ENCODE measurements around the gene HES6.

Gene HES6

GRCh38 chr2:238242731-238243495 is 3.1 kb upstream of the HES6 start:
- no peak for FAIRE-seq
- TF ChIP-seq, protein P1, sequence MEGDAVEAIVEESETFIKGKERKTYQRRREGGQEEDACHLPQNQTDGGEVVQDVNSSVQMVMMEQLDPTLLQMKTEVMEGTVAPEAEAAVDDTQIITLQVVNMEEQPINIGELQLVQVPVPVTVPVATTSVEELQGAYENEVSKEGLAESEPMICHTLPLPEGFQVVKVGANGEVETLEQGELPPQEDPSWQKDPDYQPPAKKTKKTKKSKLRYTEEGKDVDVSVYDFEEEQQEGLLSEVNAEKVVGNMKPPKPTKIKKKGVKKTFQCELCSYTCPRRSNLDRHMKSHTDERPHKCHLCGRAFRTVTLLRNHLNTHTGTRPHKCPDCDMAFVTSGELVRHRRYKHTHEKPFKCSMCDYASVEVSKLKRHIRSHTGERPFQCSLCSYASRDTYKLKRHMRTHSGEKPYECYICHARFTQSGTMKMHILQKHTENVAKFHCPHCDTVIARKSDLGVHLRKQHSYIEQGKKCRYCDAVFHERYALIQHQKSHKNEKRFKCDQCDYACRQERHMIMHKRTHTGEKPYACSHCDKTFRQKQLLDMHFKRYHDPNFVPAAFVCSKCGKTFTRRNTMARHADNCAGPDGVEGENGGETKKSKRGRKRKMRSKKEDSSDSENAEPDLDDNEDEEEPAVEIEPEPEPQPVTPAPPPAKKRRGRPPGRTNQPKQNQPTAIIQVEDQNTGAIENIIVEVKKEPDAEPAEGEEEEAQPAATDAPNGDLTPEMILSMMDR (IDR thresholded peaks at IDR 0.05; ENCODE audit: insufficient read depth, missing control alignments), result no peak
- no peak for DNase-seq (ENCODE audit: insufficient read length, low spot score)

GRCh38 chr2:238241970-238242369 is 2.1 kb upstream of the HES6 start:
- TF ChIP-seq, protein P1 (IDR thresholded peaks at IDR 0.05; ENCODE audit: insufficient read depth, missing control alignments), result no peak
- FAIRE-seq (peak; percentile 55), DNase-seq (ENCODE audit: insufficient read length, low spot score) (no peak)

GRCh38 chr2:238240757-238241711 is 1.2 kb upstream of the HES6 start:
- TF ChIP-seq, protein P1 (IDR thresholded peaks at IDR 0.05; ENCODE audit: insufficient read depth, missing control alignments), result peak; percentile 21
- FAIRE-seq (no peak), DNase-seq (ENCODE audit: insufficient read length, low spot score) (peak; percentile 64)

DNA sequence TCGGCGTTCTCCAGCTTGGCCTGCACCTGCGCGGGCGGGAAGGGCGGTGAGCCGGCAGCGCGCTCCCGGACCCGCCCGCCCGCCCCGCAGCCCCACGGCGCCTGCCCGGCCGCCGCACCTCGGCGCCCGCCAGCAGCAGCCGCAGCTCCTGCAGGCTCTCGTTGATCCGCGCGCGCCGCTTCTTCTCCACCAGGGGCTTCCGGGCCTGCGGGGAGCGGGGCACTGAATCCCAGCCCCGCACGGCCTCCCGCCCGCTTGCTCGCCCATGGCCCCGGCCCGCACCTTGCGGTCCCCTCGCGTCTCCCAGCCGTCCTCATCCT is 335 bp downstream of the HES6 start:
- DNase-seq (ENCODE audit: insufficient read length, low spot score) (no peak), FAIRE-seq (no peak)
- TF ChIP-seq, protein P1 (IDR thresholded peaks at IDR 0.05; ENCODE audit: insufficient read depth, missing control alignments), result no peak

- DNase-seq (ENCODE audit: insufficient read length, low spot score), result no peak
- no peak for FAIRE-seq
- TF ChIP-seq, protein P1 (IDR thresholded peaks at IDR 0.05; ENCODE audit: insufficient read depth, missing control alignments), result no peak
These were observed 884 bp downstream of the HES6 start for GRCh38 chr2:238238766-238239542.

DNA sequence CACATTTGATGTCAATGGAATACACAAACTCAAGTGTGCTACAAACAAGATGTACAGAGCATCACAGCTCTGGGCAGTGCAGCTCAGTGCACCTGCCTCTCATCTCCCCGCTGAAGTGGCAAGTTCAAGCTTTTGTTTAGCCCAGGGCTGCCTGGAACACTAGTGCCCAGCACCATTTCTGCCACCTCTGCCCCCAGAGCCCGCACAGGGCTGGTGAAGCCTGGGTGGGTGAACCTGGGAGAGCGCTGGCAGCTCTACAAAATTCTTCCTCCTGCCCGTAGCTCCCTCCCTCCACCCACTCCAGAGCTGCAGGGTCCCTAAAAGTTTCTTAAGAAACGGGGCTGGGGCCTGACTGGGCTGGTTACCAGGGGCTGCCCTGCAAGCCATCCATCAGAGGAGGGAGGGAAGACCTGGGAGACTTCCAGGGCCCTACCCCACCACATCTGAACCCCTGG is 1.5 kb downstream of the HES6 start:
- TF ChIP-seq, protein P1 (IDR thresholded peaks at IDR 0.05; ENCODE audit: insufficient read depth, missing control alignments), result no peak
- FAIRE-seq, result no peak

More for the DNA sequence above, 1.5 kb downstream of the HES6 start:
- DNase-seq (ENCODE audit: insufficient read length, low spot score), result no peak

Data from D721Med (cell line).